Measurements from ENCODE around the gene DCLK3. TPM values are rescaled to one million over a fixed set of nuclear protein-coding genes. Genes with fewer than 3 reads are reported as not detected.

Gene DCLK3
- total RNA-seq, 1 donor from 2014 or later, result not detected

GRCh38 chr3:36705015-36705414 is 59.3 kb downstream of the DCLK3 start:
- no peak for FAIRE-seq
- no peak overlapping the region for H3K4me3 ChIP-seq (ENCODE audit: insufficient read depth, low read depth, low read length)
- H4K20me1 ChIP-seq (ENCODE audit: insufficient read depth, low read length), result no peaks in the 10 kb centered on the region
- no peak overlapping the region for H3K27ac ChIP-seq (ENCODE audit: low read depth, low read length)
- H2AFZ ChIP-seq (ENCODE audit: low read depth, low read length), result no peak overlapping the region
- H3K4me1 ChIP-seq (ENCODE audit: insufficient read depth, low read length), result peaks cover 11% of the 10 kb centered on the region
- no peak overlapping the region for H3K9ac ChIP-seq (ENCODE audit: low read length)
- H3K9me3 Mint-ChIP-seq (ENCODE audit: unreplicated experiment), result peaks cover 1% of the 10 kb centered on the region
- H3K9me3 ChIP-seq (ENCODE audit: insufficient read depth, low read depth, low read length), result no peaks in the 10 kb centered on the region
- no peaks in the 10 kb centered on the region for H3K27me3 ChIP-seq (ENCODE audit: insufficient read depth, low read length)
- no peaks in the 10 kb centered on the region for H3K36me3 ChIP-seq (ENCODE audit: insufficient read depth, low read length)
- H3K4me1 Mint-ChIP-seq (ENCODE audit: low read depth, unreplicated experiment), result peaks cover 5% of the 10 kb centered on the region
- peaks cover 5% of the 10 kb centered on the region for H3K27me3 Mint-ChIP-seq (ENCODE audit: low read depth, unreplicated experiment)
- no peak overlapping the region for H3K27ac Mint-ChIP-seq (ENCODE audit: unreplicated experiment)
- TF ChIP-seq CTCF (IDR thresholded peaks at IDR 0.05; ENCODE audit: insufficient read depth, low read depth, low read length) (no peak), EZH2 (IDR thresholded peaks at IDR 0.05; ENCODE audit: insufficient read depth, low read length) (no peak)
- no peaks in the 10 kb centered on the region for H3K79me2 ChIP-seq (ENCODE audit: insufficient read depth, low read length)
- no peak overlapping the region for H3K4me3 Mint-ChIP-seq (ENCODE audit: unreplicated experiment)
- no peak overlapping the region for H3K4me2 ChIP-seq (ENCODE audit: low read length)
- H3K36me3 Mint-ChIP-seq (ENCODE audit: low read depth, unreplicated experiment), result no peaks in the 10 kb centered on the region
- no peak for DNase-seq (ENCODE audit: low read depth)

DNA sequence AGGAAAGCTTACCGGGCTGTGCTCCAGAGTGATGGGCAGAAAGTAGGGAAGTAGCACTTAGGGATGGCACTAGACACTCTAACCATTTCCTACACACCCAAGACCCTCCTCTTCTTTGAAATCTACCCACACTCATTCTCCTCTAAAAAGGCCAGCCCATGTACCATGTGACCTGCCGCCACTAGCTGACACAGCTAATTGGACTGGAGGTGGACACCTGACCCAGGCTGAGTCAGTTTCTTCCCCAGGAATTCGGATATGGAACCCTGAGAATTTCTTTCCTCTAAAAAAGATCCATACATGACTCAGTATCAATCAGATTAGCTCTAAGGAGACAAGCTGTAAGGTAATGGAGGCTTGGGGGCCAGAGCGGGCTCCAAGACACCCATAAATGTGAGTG is 60.1 kb downstream of the DCLK3 start:
- Histone ChIP-seq H3K4me3 (ENCODE audit: insufficient read depth, low read depth, low read length) (no peak overlapping the region), H3K27ac (ENCODE audit: low read depth, low read length) (no peak overlapping the region), H3K9ac (ENCODE audit: low read length) (no peak overlapping the region), H3K36me3 (ENCODE audit: insufficient read depth, low read length) (no peaks in the 10 kb centered on the region), H3K4me2 (ENCODE audit: low read length) (no peak overlapping the region), H3K4me1 (ENCODE audit: insufficient read depth, low read length) (peaks cover 11% of the 10 kb centered on the region), H2AFZ (ENCODE audit: low read depth, low read length) (no peak overlapping the region), H3K9me3 (ENCODE audit: insufficient read depth, low read depth, low read length) (no peaks in the 10 kb centered on the region), H3K27me3 (ENCODE audit: insufficient read depth, low read length) (no peaks in the 10 kb centered on the region), H3K79me2 (ENCODE audit: insufficient read depth, low read length) (no peaks in the 10 kb centered on the region), H4K20me1 (ENCODE audit: insufficient read depth, low read length) (no peaks in the 10 kb centered on the region)
- TF ChIP-seq CTCF (IDR thresholded peaks at IDR 0.05; ENCODE audit: insufficient read depth, low read depth, low read length) (no peak), EZH2 (IDR thresholded peaks at IDR 0.05; ENCODE audit: insufficient read depth, low read length) (no peak)
- Mint-ChIP-seq H3K4me3 (ENCODE audit: unreplicated experiment) (no peak overlapping the region), H3K36me3 (ENCODE audit: low read depth, unreplicated experiment) (no peaks in the 10 kb centered on the region), H3K9me3 (ENCODE audit: unreplicated experiment) (peaks cover 1% of the 10 kb centered on the region), H3K27me3 (ENCODE audit: low read depth, unreplicated experiment) (peaks cover 4% of the 10 kb centered on the region), H3K4me1 (ENCODE audit: low read depth, unreplicated experiment) (peaks cover 5% of the 10 kb centered on the region), H3K27ac (ENCODE audit: unreplicated experiment) (no peak overlapping the region)
- no peak for DNase-seq (ENCODE audit: low read depth)
- no peak for FAIRE-seq

GRCh38 chr3:36701249-36701572 is 63.1 kb downstream of the DCLK3 start:
- Histone ChIP-seq H3K4me1 (ENCODE audit: insufficient read depth, low read length) (peaks cover 8% of the 10 kb centered on the region), H3K27ac (ENCODE audit: low read depth, low read length) (peak overlapping the region; percentile 6), H4K20me1 (ENCODE audit: insufficient read depth, low read length) (no peaks in the 10 kb centered on the region), H3K4me2 (ENCODE audit: low read length) (peak overlapping the region; percentile 6), H3K9ac (ENCODE audit: low read length) (peak overlapping the region; percentile 46), H2AFZ (ENCODE audit: low read depth, low read length) (no peak overlapping the region), H3K79me2 (ENCODE audit: insufficient read depth, low read length) (no peaks in the 10 kb centered on the region), H3K36me3 (ENCODE audit: insufficient read depth, low read length) (no peaks in the 10 kb centered on the region), H3K4me3 (ENCODE audit: insufficient read depth, low read depth, low read length) (no peak overlapping the region), H3K9me3 (ENCODE audit: insufficient read depth, low read depth, low read length) (no peaks in the 10 kb centered on the region), H3K27me3 (ENCODE audit: insufficient read depth, low read length) (no peaks in the 10 kb centered on the region)
- no peak for DNase-seq (ENCODE audit: low read depth)
- FAIRE-seq, result no peak
- Mint-ChIP-seq H3K9me3 (ENCODE audit: unreplicated experiment) (peaks cover 1% of the 10 kb centered on the region), H3K27ac (ENCODE audit: unreplicated experiment) (no peak overlapping the region), H3K4me3 (ENCODE audit: unreplicated experiment) (no peak overlapping the region), H3K27me3 (ENCODE audit: low read depth, unreplicated experiment) (no peaks in the 10 kb centered on the region), H3K36me3 (ENCODE audit: low read depth, unreplicated experiment) (no peaks in the 10 kb centered on the region), H3K4me1 (ENCODE audit: low read depth, unreplicated experiment) (peaks cover 3% of the 10 kb centered on the region)
- TF ChIP-seq CTCF (IDR thresholded peaks at IDR 0.05; ENCODE audit: insufficient read depth, low read depth, low read length), result no peak
- no peak for TF ChIP-seq EZH2 (IDR thresholded peaks at IDR 0.05; ENCODE audit: insufficient read depth, low read length)
